ENCODE measurements around the gene TMEM30A.

GRCh38 chr6:75257343-75258087 is 27.1 kb downstream of the TMEM30A start:
- TF ChIP-seq CTCF (IDR thresholded peaks at IDR 0.05; ENCODE audit: insufficient read depth, low read length, poor library complexity, severe bottlenecking): no peak
- no peak for TF ChIP-seq EZH2phosphoT487 (conservative IDR thresholded peaks at IDR 0.05; ENCODE audit: low read length)
